Measurements from ENCODE around the gene ARHGAP6.
"Not testable (repeated sequence)": the region's sequence is repeated elsewhere in the genome, so short reads cannot be mapped to it uniquely, and the experiment has no call there.

The ARHGAP6 gene

DNA sequence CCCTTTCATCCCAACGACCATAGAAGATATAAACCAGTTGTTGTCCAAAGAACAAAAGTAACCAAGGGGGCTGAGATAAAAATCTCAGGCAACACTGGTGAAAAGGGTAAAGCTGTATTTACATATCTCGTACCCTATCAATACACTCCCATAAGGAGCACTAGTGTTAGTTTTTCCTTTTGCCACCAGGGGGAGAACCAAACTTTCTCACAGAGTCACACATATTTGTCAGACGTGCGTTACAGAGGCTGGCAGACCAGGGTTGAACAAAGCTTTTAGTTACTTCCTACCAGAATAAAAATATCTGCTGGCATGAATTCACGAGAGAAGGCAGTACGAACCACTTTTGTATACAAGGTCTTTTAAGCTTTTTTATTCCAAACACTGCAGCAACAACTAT, 284.3 kb downstream of the ARHGAP6 start:
- DNase-seq = no peak

DNA sequence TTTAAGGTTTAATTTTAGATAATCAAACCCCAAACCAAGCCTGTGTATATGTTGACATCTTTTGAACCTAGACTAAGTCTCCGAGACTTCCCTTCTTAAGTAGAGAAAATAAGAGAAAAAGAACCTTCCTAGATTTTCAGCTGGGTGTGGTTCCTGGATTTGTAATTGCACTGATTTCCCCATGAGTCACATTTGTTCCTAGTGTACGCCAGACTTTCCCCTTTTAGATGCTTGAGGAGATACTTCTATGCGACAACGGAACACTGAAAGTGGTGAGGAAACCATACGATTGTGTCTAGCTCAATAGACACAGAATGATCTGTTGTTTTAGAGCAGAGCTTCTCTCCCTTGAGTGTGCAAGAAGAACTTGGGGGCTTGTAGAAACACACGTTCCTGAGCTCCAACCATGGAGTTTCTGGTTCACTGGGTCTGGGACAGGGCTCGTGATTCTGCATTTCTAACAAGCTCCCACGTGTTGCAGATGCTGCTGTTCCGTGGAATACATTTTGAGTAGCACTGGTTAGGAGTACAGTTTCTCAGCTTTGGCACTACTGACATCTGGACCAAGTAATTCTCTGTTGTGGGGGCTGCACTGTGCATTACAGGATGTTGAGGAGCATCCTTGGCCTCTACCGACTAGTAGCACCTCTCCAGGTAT, 285.4 kb downstream of the ARHGAP6 start:
- DNase-seq = no peak

DNA sequence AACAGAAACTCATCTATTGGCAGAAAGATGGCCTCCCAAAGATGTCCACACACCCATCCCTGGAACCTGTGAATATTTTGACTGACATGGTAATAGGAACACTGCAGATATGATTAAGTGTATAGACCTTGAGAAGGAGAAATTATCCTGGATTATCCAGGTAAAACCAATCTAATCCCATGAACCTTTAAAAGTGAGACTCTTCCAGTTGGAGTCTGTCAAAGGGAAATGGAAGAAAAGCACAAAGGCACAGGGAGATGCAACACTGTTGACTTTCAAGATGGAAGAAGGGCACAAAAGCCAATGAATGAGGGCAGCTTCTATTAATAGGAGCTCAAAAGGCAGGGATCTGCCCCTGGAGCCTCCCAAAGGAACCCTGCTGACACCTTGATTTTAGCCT, 289.6 kb downstream of the ARHGAP6 start:
- DNase-seq = no peak

DNA sequence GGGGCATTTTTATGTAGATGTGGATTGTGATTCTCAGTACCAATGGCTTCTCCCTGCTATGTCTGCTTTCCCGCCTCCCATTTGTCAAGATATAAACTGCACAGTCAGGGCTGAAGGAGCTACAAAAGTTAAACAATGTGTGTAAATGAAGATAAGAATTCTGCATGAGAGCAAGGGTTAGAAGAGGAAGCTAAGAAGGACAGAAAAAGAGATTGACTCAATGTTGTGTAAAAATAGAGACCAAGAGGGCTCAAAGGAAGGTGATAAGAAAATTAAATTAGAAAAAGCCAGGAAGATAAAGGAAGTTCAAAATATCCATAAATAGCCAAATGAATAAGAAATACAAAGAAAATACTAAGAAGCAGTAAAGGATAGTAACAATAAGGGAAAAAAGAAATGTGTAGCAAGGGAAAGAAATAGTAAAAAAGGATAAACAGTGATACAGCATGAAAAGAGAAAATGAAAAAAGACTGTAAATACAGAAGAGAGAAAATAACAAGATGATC, 290.1 kb downstream of the ARHGAP6 start:
- no peak for DNase-seq

DNA sequence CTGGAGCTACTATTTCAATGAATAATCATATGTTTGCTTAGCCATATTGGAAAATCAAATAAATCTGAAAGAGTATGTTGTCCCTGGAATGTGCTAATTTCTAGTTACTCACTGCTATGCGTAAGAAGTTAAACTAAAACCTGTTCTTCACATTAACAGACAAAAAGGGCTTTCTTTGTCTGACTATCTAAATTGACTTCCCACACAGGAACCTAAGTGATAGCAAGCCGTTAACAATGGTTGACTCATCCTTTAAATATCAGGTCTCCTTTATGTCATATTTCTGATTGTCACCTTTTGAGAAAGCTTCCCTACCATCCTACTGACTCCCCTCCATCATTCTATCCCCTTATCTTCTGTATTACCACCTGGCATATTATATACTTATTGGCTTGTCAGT, 291.1 kb downstream of the ARHGAP6 start:
- DNase-seq = no peak

DNA sequence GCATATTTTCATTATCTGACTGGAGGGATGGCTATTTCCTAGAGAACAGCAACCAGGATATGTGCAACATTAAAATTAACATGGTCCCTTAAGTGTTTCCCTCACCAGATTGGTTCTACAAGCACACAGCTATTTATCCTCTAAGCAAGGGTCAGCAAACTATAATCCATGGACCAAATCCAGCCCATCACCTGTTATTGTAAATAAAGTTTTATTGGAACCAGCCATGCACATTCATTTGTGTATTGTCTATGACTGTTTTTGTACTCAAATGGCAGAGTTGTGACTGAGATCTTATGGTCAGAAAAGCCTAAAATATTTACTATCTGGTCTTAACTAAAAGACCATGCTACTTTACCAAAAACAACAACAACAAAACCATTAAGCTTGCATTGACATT, 294.6 kb downstream of the ARHGAP6 start:
- no peak for DNase-seq

DNA sequence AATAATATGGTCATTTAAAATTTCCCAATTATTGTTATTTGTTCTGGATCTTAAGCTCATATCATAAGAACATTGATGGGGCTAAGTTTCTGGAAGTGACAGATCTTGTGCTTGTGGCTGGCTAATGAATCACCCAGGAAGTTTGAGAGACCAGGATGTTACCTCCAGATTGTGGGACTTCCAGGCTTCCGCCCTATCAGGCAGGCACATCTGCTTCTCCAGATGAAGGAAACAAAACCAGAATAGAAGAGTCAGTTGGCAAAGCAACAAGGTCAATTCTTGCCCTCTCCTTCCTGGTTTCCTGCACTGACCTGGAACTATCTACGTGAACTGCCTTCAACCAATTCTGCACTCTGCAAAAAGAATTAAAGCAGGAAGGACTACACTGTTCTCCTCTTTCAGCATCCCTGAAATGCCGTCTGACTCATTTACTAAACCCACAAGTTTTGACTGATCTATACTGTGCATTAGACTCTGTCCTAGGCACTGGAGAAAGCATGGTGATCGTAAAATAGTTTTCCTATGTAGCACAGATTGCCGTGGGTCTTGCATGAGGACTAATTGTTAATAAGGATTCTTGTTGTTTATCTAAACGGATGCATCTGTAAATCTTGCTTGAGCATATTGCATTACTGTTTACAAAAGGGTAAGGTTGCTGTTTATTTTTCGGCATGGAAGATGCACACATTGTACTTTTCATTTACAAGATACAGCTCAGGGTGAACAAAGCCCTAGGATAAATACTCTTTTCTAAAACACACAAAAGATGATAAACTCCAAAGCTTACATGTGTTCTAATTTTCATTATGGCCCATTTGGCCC, 297.9 kb downstream of the ARHGAP6 start:
- DNase-seq = no peak

DNA sequence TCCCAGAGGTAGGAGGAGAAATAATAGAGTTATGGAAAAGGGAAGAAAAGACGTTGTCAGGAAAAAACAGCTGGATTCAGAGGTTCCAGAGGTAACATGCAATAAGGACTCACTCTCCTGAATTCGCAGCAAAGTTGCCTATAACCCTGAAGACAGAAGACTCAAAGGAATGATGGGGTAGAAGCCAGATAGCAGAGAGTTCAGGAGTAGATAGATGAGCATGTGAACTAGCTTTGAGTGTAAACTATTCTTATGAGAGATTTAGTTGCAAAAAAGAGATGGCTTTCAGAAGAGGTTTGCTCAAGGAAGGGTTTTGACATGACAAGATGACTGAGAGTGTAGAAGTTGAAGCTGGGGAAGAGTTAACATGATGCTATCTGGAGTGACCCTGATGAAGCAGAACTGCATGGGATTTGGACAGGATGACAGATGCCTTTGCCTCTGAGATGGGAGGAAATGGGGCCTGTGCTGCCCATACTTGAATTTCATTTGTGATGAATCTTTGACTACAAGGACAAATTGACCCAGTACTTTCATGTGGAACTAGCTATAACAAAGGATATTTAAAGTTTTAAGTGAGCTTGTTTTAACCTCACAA, 298.6 kb downstream of the ARHGAP6 start:
- no peak for DNase-seq

DNA sequence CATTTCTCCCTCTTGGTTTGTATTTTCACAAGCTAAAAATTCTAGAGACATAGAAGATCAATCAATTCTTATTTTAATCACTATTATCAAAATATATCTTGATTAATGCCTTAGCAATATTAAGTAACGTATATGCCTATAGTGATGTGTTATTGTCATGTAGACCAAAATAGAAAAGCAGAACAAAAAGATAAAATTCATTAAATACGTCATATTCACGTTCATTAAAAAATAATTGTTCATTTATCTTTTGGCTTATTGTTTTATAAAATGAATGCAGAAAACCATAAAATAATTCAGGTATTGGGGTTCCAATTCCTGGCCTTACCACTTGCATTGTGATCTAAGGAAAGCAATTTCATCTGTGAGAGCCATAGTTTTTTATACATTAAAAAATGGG, 300.3 kb downstream of the ARHGAP6 start:
- no peak for DNase-seq

DNA sequence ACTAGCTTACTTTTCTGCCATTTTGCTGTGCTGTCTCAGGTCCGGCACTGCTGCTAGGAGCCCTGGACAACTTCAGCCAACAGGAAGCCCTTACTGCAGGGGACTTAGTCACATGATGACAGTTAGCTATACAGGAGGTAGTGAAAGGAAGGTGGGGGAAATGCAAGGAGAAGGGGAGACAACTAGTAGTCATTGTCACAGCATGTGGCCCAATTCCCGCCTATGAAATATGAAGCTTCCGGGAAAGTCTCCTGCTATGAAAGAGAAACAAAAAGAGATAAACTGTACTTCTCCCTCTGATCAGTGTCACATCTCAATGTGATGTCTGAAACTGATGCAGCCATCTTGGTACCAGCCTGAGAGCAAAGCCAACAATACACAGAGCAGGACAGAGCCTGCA, 300.9 kb downstream of the ARHGAP6 start:
- no peak for DNase-seq

DNA sequence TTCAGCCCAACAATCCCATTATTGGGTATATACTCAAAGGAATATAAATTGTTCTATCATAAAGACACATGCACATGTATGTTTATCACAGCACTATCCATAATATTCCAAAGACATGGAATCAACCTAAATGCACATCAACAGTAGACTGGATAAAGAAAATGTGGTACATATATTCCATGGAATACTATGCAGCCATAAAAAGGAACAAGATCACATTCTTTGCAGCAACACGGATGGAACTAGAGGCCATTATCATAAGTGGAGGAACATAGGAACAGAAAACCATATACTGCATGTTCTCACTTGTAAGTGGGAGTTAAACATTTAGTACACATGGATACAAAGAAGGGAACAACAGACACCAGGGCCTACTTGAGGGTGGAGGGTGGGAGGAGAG, 301.9 kb downstream of the ARHGAP6 start:
- not testable (repeated sequence) for DNase-seq

DNA sequence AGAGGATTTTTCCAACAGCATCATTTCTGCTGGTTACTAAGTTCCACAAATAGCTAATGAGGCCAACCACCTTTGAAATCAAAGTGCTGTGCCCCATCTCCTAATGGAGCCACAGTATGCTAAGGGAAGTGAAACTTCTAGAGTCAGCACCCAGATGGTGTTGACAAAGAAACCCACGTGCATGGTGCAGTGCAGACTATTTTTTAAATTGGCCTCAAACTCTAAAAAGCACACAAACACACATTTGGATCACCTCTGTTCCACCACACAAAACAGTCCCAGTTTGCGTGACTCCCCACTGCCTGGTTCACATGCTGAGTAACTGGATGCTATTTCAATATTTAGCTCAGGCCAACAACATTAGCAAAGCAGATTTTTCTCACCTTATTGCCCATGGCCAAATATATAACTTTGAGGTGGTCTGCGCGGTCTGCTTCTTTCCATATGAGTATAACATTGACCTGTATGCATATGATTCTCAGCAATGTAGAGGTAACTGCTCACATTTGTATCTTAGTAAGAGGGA, 302.6 kb downstream of the ARHGAP6 start:
- no peak for DNase-seq

DNA sequence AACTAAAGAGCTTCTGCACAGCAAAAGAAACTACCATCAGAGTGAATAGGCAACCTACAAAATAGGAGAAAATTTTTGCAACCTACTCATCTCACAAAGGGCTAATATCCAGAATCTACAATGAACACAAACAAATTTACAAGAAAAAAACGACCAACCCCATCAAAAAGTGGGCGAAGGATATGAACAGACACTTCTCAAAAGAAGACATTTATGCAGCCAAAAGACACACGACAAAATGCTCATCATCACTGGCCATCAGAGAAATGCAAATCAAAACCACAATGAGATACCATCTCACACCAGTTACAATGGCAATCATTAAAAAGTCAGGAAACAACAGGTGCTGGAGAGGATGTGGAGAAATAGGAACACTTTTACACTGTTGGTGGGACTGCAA, 304.1 kb downstream of the ARHGAP6 start:
- not testable (repeated sequence) for DNase-seq

DNA sequence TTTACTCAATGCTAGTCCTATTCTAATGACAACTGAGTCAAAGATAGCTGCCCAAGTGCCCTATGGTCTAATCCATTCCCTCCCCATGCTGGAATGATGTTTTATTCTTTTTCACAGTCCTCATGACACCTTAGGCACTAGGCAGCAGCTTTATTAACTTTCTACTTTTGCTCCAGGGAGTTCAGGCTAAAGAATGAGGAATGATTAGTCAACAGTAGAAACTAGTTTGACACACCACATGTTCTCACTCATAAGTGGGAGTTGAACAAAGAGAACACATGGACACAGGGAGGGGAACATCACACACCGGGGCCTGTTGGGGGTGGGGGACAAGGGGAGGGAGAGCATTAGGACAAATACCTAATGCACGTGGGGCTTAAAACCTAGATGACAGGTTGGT, 309.8 kb downstream of the ARHGAP6 start:
- not testable (repeated sequence) for DNase-seq

DNA sequence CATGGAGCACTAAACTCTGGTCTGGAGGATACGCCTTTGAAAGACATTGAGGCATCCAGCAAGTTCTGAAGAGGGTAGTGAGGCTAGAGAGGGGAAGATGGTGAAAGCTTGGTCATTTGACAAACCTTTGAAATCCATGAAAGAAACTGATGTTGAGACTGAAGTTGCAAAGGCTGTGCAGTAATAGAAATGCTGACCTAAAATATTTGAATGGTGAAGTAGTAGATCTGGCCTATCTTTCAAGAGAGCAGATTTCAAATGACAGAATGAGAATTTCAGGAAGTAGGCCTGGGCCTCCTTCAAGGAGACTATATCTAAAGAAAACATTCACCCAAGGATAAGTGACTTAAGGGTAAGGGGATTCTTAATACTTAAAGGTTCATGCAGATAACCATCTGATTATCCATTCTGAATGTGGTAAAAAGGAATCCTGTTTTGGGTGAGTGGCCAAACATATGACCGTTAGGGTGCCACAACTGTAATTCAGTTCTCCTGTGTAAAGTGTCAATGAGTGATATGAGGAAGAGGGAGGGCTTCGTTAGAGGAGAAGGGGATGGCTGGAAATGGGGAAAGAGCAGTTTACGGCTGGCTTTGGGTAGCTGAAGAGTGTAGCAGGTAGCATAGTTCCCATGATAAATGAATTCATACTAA, 310.3 kb downstream of the ARHGAP6 start:
- DNase-seq = no peak

DNA sequence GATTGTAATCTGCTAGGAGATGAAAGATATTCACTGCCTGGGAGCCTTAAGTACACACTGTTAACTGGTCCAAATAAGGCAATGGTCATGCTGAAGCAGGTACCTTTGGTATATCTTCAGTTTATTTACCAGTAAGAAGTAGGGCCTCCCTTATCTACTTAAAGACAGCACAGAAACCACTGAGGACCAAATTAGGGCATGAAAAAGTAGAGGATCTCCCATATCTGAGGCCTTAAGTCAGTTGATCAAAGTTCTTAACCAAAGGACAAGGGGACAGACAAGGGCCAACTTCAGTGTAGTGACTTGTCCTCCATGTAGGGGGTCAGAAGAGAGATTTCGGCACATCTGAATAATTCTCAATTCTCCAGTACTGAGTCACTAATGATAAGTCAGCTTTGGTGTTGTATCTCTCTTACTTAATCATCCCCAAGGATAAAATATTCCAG, 313.4 kb downstream of the ARHGAP6 start:
- no peak for DNase-seq

DNA sequence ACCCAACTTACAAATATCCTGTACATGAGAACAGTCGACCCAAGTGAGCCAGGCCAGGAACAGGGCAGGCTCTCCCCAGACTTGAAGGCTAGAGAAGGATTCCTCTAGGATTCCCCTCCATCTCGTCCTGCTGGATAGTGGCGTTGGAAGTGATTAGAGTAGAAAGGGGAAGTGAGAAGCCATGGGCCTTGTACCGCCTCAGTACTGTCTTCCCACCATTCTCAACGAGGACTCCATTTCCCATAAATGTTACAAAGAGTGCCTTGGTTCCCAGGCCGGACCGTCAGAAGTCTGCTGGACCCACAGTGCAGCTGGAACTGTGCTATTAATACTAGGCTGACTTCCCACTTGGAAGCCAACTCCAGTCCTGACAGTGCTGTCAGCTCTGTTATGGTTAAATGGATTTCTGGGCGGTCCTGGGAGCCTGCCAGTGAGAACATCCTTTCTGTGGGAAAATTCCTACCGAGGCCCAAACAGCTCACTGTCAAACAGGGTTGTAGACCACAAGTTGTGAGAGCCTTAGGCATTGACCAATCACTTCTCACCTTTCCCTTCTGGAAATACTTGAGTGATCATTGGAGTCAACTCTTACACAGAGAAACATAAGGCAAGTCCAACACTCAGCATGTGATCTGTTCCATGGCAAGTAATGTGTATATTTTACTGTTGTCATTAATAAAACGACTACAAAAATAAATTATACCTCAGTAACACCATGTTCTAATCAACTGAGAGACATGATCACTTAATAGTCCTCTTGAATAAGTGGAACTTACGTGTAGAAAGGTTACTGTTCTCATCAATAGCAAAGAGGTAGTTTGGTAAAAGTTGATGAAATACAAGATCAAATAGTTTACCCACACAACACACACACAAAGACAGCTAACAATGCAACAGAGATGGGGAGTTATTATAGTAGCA, 314.1 kb downstream of the ARHGAP6 start:
- DNase-seq = no peak

DNA sequence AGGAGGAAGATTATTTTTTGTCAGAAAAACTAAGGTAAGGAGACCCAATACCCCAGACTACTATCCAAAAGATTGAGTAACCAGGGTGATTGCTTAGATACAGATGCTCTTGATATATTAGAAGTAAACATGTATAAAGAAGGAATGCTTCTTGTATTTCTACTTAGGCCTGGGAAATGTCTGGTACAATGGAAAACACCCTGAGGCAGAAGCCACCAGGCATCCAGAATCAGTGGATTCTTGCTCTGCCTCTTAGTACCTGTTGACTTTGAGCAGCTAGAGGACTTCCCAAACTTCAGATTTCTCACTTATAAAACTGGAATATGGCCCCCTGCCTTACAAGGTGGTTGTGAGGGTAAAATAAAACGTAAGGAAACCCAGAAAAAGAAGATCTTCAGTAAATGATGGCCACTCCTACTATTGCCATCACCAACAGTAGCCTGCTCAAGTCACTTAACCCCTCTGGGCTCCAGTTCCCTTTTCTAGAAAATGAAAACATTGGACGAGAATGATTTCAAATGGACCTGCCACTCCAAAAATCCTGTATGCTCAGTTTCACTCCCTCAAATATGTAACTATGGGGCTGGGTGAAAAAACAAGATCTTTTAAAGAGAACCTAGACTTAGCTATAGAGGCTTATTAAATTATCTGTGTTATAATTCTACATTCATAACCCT, 315.9 kb downstream of the ARHGAP6 start:
- no peak for DNase-seq

DNA sequence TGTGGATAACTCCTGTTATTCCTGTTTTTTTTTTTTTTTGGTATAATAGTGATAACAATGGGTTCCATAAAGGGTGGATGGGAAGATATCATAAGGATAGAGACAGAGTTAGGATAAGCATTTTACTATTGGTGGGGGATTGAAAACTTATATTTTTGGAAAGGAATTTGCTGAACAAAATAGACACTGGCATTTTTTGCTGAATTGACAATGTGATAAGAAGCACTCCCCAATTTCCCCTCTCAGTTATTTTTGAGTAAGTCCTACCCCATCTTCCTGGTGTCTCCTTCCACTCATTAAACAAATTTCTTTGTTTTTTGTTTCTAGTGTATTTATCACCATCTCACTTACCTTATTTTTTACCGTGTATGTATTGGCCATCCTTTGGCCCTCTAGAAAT, 316.7 kb downstream of the ARHGAP6 start:
- no peak for DNase-seq

DNA sequence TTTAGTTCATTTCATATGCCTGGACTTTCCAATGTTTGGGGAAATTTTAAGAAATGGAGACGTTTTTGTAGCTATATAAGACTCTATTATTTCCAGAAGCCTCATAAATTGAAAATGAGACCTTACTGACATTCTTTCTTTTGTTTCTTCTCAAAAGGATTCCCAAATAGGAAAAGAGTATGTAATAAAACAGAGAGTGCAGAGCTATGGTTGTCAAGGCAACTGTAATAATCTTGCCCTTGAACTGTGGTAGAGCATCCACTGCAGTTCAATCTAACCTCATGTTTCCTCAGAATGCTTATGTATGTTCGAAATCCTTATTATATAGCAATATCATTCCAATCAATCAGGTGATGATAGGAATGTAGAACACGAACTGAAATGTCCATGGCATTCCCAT, 318.4 kb downstream of the ARHGAP6 start:
- DNase-seq = no peak

DNA sequence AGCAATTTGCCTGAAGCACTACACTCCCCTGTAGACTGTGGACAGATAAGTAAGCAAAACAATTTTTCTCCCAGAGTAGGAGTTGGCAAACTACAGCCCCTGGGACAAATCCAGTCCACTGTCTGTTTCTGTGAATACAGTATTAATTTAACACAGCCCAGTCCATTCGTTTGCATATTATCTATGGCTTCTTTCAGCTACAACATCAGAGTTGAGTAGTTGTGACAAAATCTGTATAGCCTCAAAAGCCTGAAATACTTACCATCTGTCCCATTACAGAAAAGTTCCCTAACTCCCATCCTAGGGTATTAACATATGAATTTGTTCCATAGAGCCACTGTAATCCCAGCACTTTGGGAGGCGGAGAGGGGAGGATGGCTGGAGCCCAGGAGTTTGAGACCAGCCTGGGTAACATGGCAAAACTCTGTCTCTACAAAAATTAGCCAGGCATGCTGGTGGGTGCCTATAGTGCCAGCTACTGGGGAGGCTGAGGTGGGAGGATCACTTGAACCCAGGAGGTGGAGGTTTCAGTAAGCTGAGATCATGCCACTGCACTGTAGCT, 319.5 kb downstream of the ARHGAP6 start:
- DNase-seq = no peak

Data from cerebellar nuclear complex (tissue), 1 donor.